Endothelial cell of umbilical vein (primary cell): ENCODE results near the gene EFNA5. TPM values are rescaled to one million over a fixed set of nuclear protein-coding genes. Genes with fewer than 3 reads are reported as not detected.

Experiments
- BruUV-seq: library from RNA; stranded (reverse); fragments of 400-500 nt; replicated peaks from 2 replicates; lab custom pipeline; 2021; lab: Mats Ljungman, UMichigan
- CTCF ChIA-PET: fragments of 300-600, 350-600 bp; sonication (Branson Sonifier 250); formaldehyde crosslinking; loops from one replicate; lab custom pipeline; 2021; ENCODE audit warnings: antibody characterized with exemption, inconsistent platforms; lab: Charles Lee
- POLR2A ChIA-PET: fragments of 300-600, 350-600 bp; sonication (Branson Sonifier 250); formaldehyde crosslinking; loops from one replicate; lab custom pipeline; 2021; ENCODE audit warnings: antibody characterized with exemption, inconsistent platforms; lab: Charles Lee
- DNase-seq: peaks from one replicate; pipeline ENCODE4 v3.0.0-alpha.2; 2011; ENCODE audit warnings: low read depth, low spot score
- FAIRE-seq: peaks from 2 replicates; lab custom pipeline; 2011; peaks lifted over from hg19 to GRCh38; lab: Jason Lieb, UNC
- H2AFZ ChIP-seq: 2 replicates; pipeline ENCODE4 v1.6.0; 2012; ENCODE audit warnings: low read depth, low read length, control low read depth, inconsistent platforms
- H3K27ac ChIP-seq: 2 replicates; pipeline ENCODE4 v1.5.1; 2011; ENCODE audit warnings: low read depth, mild to moderate bottlenecking, control low read depth, low read length, moderate library complexity; ENCODE audit not compliant: insufficient read depth
- H3K27me3 ChIP-seq, 2 experiments: 2 replicates each; pipeline versions ENCODE4 v1.6.0 to v1.6.1; 2011; ENCODE audit warnings: low read length in 2 of 2, mixed read lengths in 1 of 2; ENCODE audit not compliant: control insufficient read depth in 2 of 2, insufficient read depth in 2 of 2
- H3K36me3 ChIP-seq, 2 experiments: 2 replicates in 1 of 2; 3 replicates in 1 of 2; pipeline ENCODE4 v1.5.1; 2011; ENCODE audit warnings: low read length in 2 of 2, mild to moderate bottlenecking in 1 of 2, moderate library complexity in 1 of 2; ENCODE audit not compliant: control insufficient read depth in 2 of 2, insufficient read depth in 2 of 2; ENCODE audit errors: extremely low read depth in 1 of 2
- H3K4me1 ChIP-seq: 3 replicates; pipeline ENCODE4 v1.5.1; 2011; ENCODE audit warnings: mild to moderate bottlenecking, low read length; ENCODE audit not compliant: control insufficient read depth, insufficient read depth; ENCODE audit errors: extremely low read depth
- H3K4me2 ChIP-seq: 2 replicates; pipeline ENCODE4 v1.6.1; 2011; ENCODE audit warnings: low read length, control low read depth, mixed read lengths; ENCODE audit not compliant: insufficient read depth
- H3K4me3 ChIP-seq, 3 experiments: fragments of 200-600 bp in 1 of 3; sonication (generic), shearing (Covaris generic) in 1 of 3; replicated peaks in 1 of 3; 2 replicates each; pipeline ENCODE4 v1.5.1; 2011 to 2016; ENCODE audit warnings: control low read depth in 3 of 3, low read length in 3 of 3, mild to moderate bottlenecking in 2 of 3, inconsistent platforms in 1 of 3, low read depth in 1 of 3, moderate library complexity in 1 of 3; ENCODE audit not compliant: insufficient read depth in 1 of 3
- H3K79me2 ChIP-seq: 2 replicates; pipeline ENCODE4 v1.6.0; 2012; ENCODE audit warnings: low read length, inconsistent platforms; ENCODE audit not compliant: control insufficient read depth, insufficient read depth
- H3K9ac ChIP-seq: replicated peaks from 2 replicates; pipeline ENCODE3; 2011; ENCODE audit warnings: low read length, control low read depth; ENCODE audit not compliant: insufficient read depth; ENCODE audit errors: extremely low read depth
- H3K9me1 ChIP-seq: replicated peaks from 3 replicates; pipeline ENCODE4 v1.6.0; 2011; ENCODE audit warnings: mild to moderate bottlenecking, low read length; ENCODE audit not compliant: control insufficient read depth, insufficient read depth; ENCODE audit errors: extremely low read depth
- H3K9me3 ChIP-seq: replicated peaks from 2 replicates; pipeline ENCODE4 v1.5.1; 2012; ENCODE audit warnings: low read length, inconsistent platforms; ENCODE audit not compliant: control insufficient read depth, insufficient read depth
- H4K20me1 ChIP-seq: replicated peaks from 2 replicates; pipeline ENCODE3; 2011; ENCODE audit warnings: mild to moderate bottlenecking, low read length; ENCODE audit not compliant: control insufficient read depth, insufficient read depth; ENCODE audit errors: extremely low read depth
- CTCF ChIP-seq, 2 donors: IDR thresholded peaks; 1 replicate in 1 of 2; 2 replicates in 1 of 2; pipeline ENCODE4 v1.5.1; 2011; ENCODE audit warnings: low read length in 2 of 2, mild to moderate bottlenecking in 2 of 2, moderate library complexity in 2 of 2, control low read depth in 1 of 2, inconsistent platforms in 1 of 2, low read depth in 1 of 2; ENCODE audit not compliant: insufficient read depth in 1 of 2; ENCODE audit errors: extremely low read depth in 1 of 2
- EZH2 ChIP-seq: IDR thresholded peaks from 2 replicates; pipeline ENCODE4 v1.6.1; 2012; ENCODE audit warnings: borderline replicate concordance, low read depth, mild to moderate bottlenecking, moderate library complexity, low read length, inconsistent platforms; ENCODE audit not compliant: severe bottlenecking
- GATA2 ChIP-seq: IDR thresholded peaks from 2 replicates; pipeline ENCODE4 v1.7.0; 2011; ENCODE audit warnings: low read depth, mild to moderate bottlenecking, moderate library complexity, mixed read lengths, low read length; ENCODE audit not compliant: insufficient read length, insufficient read depth
- JUN ChIP-seq: IDR thresholded peaks from 2 replicates; pipeline ENCODE4 v1.6.1; 2011; ENCODE audit warnings: borderline replicate concordance, low read depth; ENCODE audit not compliant: insufficient read length, insufficient read depth
- MYC ChIP-seq: IDR thresholded peaks from one replicate; pipeline ENCODE4 v1.6.1; 2011; ENCODE audit warnings: mild to moderate bottlenecking, low read depth, low read length
- POLR2AphosphoS5 ChIP-seq: IDR thresholded peaks from 2 replicates; pipeline ENCODE4 v1.6.1; 2012; ENCODE audit warnings: low read depth, mild to moderate bottlenecking, control low read depth, low read length, moderate library complexity; ENCODE audit not compliant: insufficient read depth
- dilution Hi-C: fragments of 300-500 bp; cut with MboI; formaldehyde crosslinking; loops from one replicate; pipeline ENCODE4 v1.15.0; 2019; ENCODE audit warnings: low sequenced_read_pairs; ENCODE audit not compliant: extremely low pct_ligation_motif_present
- intact Hi-C: fragments of 100-400 bp; cut with micrococcal nuclease; formaldehyde crosslinking; loops from one replicate; pipeline ENCODE4 v1.10.0; 2022
- polyA plus RNA-seq, 4 experiments: library from polyadenylated mRNA; depleted of rRNA in 3 of 4; stranded (reverse) in 3 of 4; unstranded in 1 of 4; fragments of >200 nt; gene quantifications; 2 replicates each; pipeline versions ENCODE4 v1.2.1 to v1.2.3, GENCODE V29; 2011 to 2012; ENCODE audit warnings: missing spikeins in 1 of 4
- total RNA-seq: library from RNA; stranded (reverse); gene quantifications from 2 replicates; pipeline ENCODE4 v1.2.3, GENCODE V29; 2021

EFNA5 gene
- total and polyA plus RNA-seq, 2 donors (not counting 3 experiments of a cell fraction or from before 2014, with no cell fraction given), result 13.6 to 22.1 TPM

GRCh38 chr5:107551088-107551487 lies 119.6 kb downstream of the EFNA5 start:
- H3K36me3 ChIP-seq, result no peaks in the 10 kb centered on the region
- DNase-seq, result no peak
- H3K27ac ChIP-seq, result no peak overlapping the region
- H3K9me3 ChIP-seq, result no peaks in the 10 kb centered on the region
- no peak for FAIRE-seq
- no peaks in the 10 kb centered on the region for H3K9me1 ChIP-seq
- H3K4me1 ChIP-seq, result no peaks in the 10 kb centered on the region
- H4K20me1 ChIP-seq, result no peaks in the 10 kb centered on the region
- H3K27me3 ChIP-seq, result no peaks in the 10 kb centered on the region
- no peak overlapping the region for H3K4me3 ChIP-seq
- TF ChIP-seq POLR2AphosphoS5 (no peak), JUN (no peak), CTCF (IDR thresholded peaks at IDR 0.05; ENCODE audit: extremely low read depth in 1 of 2, insufficient read depth in 1 of 2, low read depth in 1 of 2, low read length in 2 of 2) (no peak), EZH2 (no peak)
- no peak overlapping the region for H3K9ac ChIP-seq
- dilution Hi-C loops (no loop called here), intact Hi-C loops (no loop called here)
- no peak overlapping the region for H2AFZ ChIP-seq
- no peaks in the 10 kb centered on the region for H3K79me2 ChIP-seq
- ChIA-PET CTCF (interaction anchor here (0.9 to 1.7 kb wide), 2 partner anchors 11 to 21 kb away, joined by 3 to 4 read pairs; no protein-coding TSS in a partner anchor), POLR2A (no interaction called here)
- BruUV-seq, result no TSS peak
- H3K4me2 ChIP-seq, result no peak overlapping the region

GRCh38 chr5:107549567-107549966 lies 121.2 kb downstream of the EFNA5 start:
- Histone ChIP-seq H3K79me2 (no peaks in the 10 kb centered on the region), H3K4me2 (no peak overlapping the region), H3K4me1 (no peaks in the 10 kb centered on the region), H3K27ac (no peak overlapping the region), H3K9ac (no peak overlapping the region), H3K4me3 (no peak overlapping the region), H3K9me1 (no peaks in the 10 kb centered on the region), H3K9me3 (no peaks in the 10 kb centered on the region), H3K36me3 (no peaks in the 10 kb centered on the region), H3K27me3 (no peaks in the 10 kb centered on the region), H2AFZ (no peak overlapping the region), H4K20me1 (no peaks in the 10 kb centered on the region)
- dilution Hi-C loops (no loop called here), intact Hi-C loops (no loop called here)
- ChIA-PET CTCF (no interaction called here), POLR2A (no interaction called here)
- no peak for DNase-seq
- no peak for FAIRE-seq
- no TSS peak for BruUV-seq
- TF ChIP-seq CTCF (IDR thresholded peaks at IDR 0.05; ENCODE audit: extremely low read depth in 1 of 2, insufficient read depth in 1 of 2, low read depth in 1 of 2, low read length in 2 of 2), result no peak
- TF ChIP-seq EZH2, result no peak
- no peak for TF ChIP-seq MYC
- no peak for TF ChIP-seq GATA2
